ENCODE measurements around the gene FLOT2.
A peak's percentile ranks its signal among the peaks of the same experiment; 100 is the strongest.

DNA sequence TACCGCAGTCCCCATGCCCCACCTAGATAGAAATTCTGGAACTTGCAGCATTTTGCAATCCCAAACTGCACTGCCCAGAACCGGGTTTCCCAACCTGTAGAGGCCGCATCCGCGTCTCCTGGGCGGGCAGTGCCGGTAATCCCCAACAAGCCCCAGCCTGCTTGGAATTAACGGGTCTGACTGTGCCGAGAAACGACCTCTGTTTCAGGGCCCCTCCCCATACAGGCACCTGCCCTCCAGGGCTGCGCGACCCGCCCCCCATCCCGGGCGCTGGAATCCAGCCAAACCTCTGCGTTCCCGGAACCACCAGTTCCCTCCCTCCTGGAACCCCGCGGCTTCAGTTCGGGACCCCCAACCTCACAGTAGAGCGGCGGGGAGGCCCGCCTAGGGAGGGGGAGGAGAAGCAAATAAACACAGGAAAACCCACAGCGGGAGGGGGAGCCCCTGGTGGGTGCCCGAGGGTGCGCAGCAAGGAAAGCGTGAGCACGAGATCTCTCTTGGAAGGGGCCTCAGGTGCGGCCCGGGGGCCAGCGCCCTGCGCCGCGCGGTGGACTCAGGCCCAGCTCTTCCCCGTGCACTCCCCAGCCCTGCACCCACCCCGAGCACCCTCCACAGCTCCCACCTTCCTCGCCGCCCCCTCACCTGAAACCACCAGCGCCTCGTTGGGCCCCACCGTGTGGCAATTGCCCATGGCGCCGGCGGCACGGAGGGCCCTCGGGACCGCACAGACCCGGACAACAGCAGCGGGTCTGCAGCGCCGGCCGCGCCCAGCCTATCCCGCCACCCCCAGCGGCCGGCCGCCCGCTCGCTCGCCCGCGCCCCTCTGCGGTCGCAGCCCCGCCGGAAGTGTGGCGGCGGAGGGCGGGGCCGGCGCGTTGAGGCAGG lies at the start of gene FLOT2:
- TF ChIP-seq, protein P1, sequence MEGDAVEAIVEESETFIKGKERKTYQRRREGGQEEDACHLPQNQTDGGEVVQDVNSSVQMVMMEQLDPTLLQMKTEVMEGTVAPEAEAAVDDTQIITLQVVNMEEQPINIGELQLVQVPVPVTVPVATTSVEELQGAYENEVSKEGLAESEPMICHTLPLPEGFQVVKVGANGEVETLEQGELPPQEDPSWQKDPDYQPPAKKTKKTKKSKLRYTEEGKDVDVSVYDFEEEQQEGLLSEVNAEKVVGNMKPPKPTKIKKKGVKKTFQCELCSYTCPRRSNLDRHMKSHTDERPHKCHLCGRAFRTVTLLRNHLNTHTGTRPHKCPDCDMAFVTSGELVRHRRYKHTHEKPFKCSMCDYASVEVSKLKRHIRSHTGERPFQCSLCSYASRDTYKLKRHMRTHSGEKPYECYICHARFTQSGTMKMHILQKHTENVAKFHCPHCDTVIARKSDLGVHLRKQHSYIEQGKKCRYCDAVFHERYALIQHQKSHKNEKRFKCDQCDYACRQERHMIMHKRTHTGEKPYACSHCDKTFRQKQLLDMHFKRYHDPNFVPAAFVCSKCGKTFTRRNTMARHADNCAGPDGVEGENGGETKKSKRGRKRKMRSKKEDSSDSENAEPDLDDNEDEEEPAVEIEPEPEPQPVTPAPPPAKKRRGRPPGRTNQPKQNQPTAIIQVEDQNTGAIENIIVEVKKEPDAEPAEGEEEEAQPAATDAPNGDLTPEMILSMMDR (IDR thresholded peaks at IDR 0.05; ENCODE audit: low read length) = peak; percentile 34
- no peak for TF ChIP-seq EZH2 (optimal IDR thresholded peaks at IDR 0.05; ENCODE audit: low read depth, low read length)
